Stimulated activated CD4-positive, alpha-beta T cell treated with anti-CD3 and anti-CD28 coated beads, Interleukin-12 subunit alpha, Interleukin-12 subunit beta, amount 100 ng/mL, for 48 hours (primary cell): ENCODE results near the gene HPCAL4.

ENCODE experiments used
- DNase-seq, 3 donors: peaks; one replicate each; pipeline ENCODE4 v3.0.0-alpha.2; 2020; ENCODE audit warnings: low read depth in 2 of 3, low spot score in 1 of 3

HPCAL4 gene

GRCh38 chr1:39677645-39678044 is 13.6 kb downstream of the HPCAL4 start:
- DNase-seq, result no peak

- no peak for DNase-seq
Measured at GRCh38 chr1:39676948-39677548, 14.2 kb downstream of the HPCAL4 start.

GRCh38 chr1:39675220-39675619 is 16.0 kb downstream of the HPCAL4 start:
- DNase-seq, result no peak

- no peak for DNase-seq
Measured at GRCh38 chr1:39673215-39673614, 18.0 kb downstream of the HPCAL4 start.

- no peak for DNase-seq
Measured at GRCh38 chr1:39672551-39672947, 18.7 kb downstream of the HPCAL4 start.

GRCh38 chr1:39671793-39672550 is 19.3 kb downstream of the HPCAL4 start, which contains the start of gene NT5C1A:
Gene NT5C1A, minus strand, starts transcription at chr1:39672107. Its CDS starts 69 bp downstream, at chr1:39672038.
- no peak for DNase-seq

- no peak for DNase-seq
Measured at GRCh38 chr1:39671433-39671792, 19.8 kb downstream of the HPCAL4 start.

- no peak for DNase-seq
Measured at GRCh38 chr1:39670689-39671088, 20.5 kb downstream of the HPCAL4 start.

GRCh38 chr1:39668894-39669293 is 22.3 kb downstream of the HPCAL4 start:
- DNase-seq, result no peak

GRCh38 chr1:39668111-39668510 is 23.1 kb downstream of the HPCAL4 start:
- DNase-seq, result no peak

GRCh38 chr1:39666772-39667171 is 24.5 kb downstream of the HPCAL4 start:
- peak; percentile 27 to 51 (median 39) for DNase-seq

GRCh38 chr1:39663559-39663958 is 27.7 kb downstream of the HPCAL4 start:
- no peak for DNase-seq

GRCh38 chr1:39662861-39663260 is 28.4 kb downstream of the HPCAL4 start:
- DNase-seq, result no peak

- DNase-seq, result no peak
Measured at GRCh38 chr1:39659538-39659937, 31.7 kb downstream of the HPCAL4 start.

GRCh38 chr1:39659110-39659509 is 32.1 kb downstream of the HPCAL4 start:
- DNase-seq, result no peak

- peak; percentile 45 to 71 (median 58) for DNase-seq
Measured at GRCh38 chr1:39657923-39658485, 33.2 kb downstream of the HPCAL4 start.

GRCh38 chr1:39657402-39657801 is 33.8 kb downstream of the HPCAL4 start:
- DNase-seq, result no peak

GRCh38 chr1:39656391-39656790 is 34.8 kb downstream of the HPCAL4 start:
- no peak for DNase-seq

GRCh38 chr1:39655578-39656268 is 35.5 kb downstream of the HPCAL4 start:
- no peak for DNase-seq

- no peak for DNase-seq
Measured at GRCh38 chr1:39654291-39654690, 36.9 kb downstream of the HPCAL4 start.

GRCh38 chr1:39653546-39654031 is 37.6 kb downstream of the HPCAL4 start:
- DNase-seq, result peak; percentile 65 to 68 (median 66)

- no peak for DNase-seq
Measured at GRCh38 chr1:39652554-39652953, 38.7 kb downstream of the HPCAL4 start.
